Central memory CD8-positive, alpha-beta T cell (primary cell): ENCODE measurements around the gene SSBP2.
"Not testable (repeated sequence)": the region's sequence is repeated elsewhere in the genome, so short reads cannot be mapped to it uniquely, and the experiment has no call there.

Source experiments
- ATAC-seq: fragments of 150-1000 bp; cut with Tn5 transposase; replicated peaks from 2 replicates; pipeline ENCODE4 v1.10.0; 2022; ENCODE audit warnings: mild to moderate bottlenecking, moderate FRiP score, moderate number of reproducible peaks; ENCODE audit not compliant: poor library complexity, severe bottlenecking; ENCODE audit errors: extremely low read depth
- DNase-seq, 2 donors: peaks; one replicate each; pipeline ENCODE4 v3.0.0; 2021; ENCODE audit warnings: low spot score in 2 of 2
- H3K27ac Mint-ChIP-seq: one replicate; pipeline ENCODE4 v1.8.0; 2022; ENCODE audit warnings: low read depth, mild to moderate bottlenecking, moderate library complexity, mixed read lengths
- H3K27me3 Mint-ChIP-seq: one replicate; pipeline ENCODE4 v1.8.0; 2022; ENCODE audit warnings: mixed read lengths
- H3K36me3 Mint-ChIP-seq: one replicate; pipeline ENCODE4 v1.8.0; 2022; ENCODE audit warnings: mild to moderate bottlenecking, moderate library complexity, mixed read lengths; ENCODE audit not compliant: insufficient read depth
- H3K4me1 Mint-ChIP-seq: one replicate; pipeline ENCODE4 v1.8.0; 2022; ENCODE audit warnings: mixed read lengths
- H3K4me3 Mint-ChIP-seq: one replicate; pipeline ENCODE4 v1.8.0; 2022; ENCODE audit warnings: mild to moderate bottlenecking, moderate library complexity, mixed read lengths
- H3K9me3 Mint-ChIP-seq: one replicate; pipeline ENCODE4 v1.8.0; 2022; ENCODE audit warnings: mixed read lengths

SSBP2 gene

GRCh38 chr5:81679885-81680284, 71.0 kb downstream of the SSBP2 start:
- H3K36me3 Mint-ChIP-seq: peaks cover 2% of the 10 kb centered on the region
- DNase-seq: no peak
- no peak for ATAC-seq

GRCh38 chr5:81675420-81675819, 75.5 kb downstream of the SSBP2 start:
- ATAC-seq: no peak
- no peak for DNase-seq
- Mint-ChIP-seq H3K27me3 (no peaks in the 10 kb centered on the region), H3K4me3 (no peak overlapping the region), H3K9me3 (no peaks in the 10 kb centered on the region), H3K27ac (no peak overlapping the region), H3K4me1 (peaks cover 11% of the 10 kb centered on the region), H3K36me3 (no peaks in the 10 kb centered on the region)

More at GRCh38 chr5:81679885-81680284, 71.0 kb downstream of the SSBP2 start:
- H3K27me3 Mint-ChIP-seq: no peaks in the 10 kb centered on the region
- H3K9me3 Mint-ChIP-seq: no peaks in the 10 kb centered on the region
- no peak overlapping the region for H3K27ac Mint-ChIP-seq
- no peak overlapping the region for H3K4me3 Mint-ChIP-seq
- peaks cover 21% of the 10 kb centered on the region for H3K4me1 Mint-ChIP-seq

- Mint-ChIP-seq H3K27me3 (no peaks in the 10 kb centered on the region), H3K9me3 (peaks cover under 1% of the 10 kb centered on the region), H3K27ac (no peak overlapping the region)
Measured at GRCh38 chr5:81665795-81666194, 85.1 kb downstream of the SSBP2 start.

GRCh38 chr5:81660624-81661023, 90.3 kb downstream of the SSBP2 start:
- H3K9me3 Mint-ChIP-seq, ATAC-seq, H3K27ac Mint-ChIP-seq, H3K27me3 Mint-ChIP-seq, H3K4me3 Mint-ChIP-seq, DNase-seq, H3K36me3 Mint-ChIP-seq: not testable (repeated sequence)
- H3K4me1 Mint-ChIP-seq: peaks cover 11% of the 10 kb centered on the region

More at GRCh38 chr5:81665795-81666194, 85.1 kb downstream of the SSBP2 start:
- no peak for DNase-seq
- ATAC-seq: no peak
- Mint-ChIP-seq H3K4me3 (no peak overlapping the region), H3K36me3 (peaks cover 3% of the 10 kb centered on the region), H3K4me1 (peaks cover 9% of the 10 kb centered on the region)

GRCh38 chr5:81657386-81657785, 93.5 kb downstream of the SSBP2 start:
- Mint-ChIP-seq H3K4me3 (no peak overlapping the region), H3K27me3 (no peaks in the 10 kb centered on the region), H3K27ac (no peak overlapping the region), H3K36me3 (no peaks in the 10 kb centered on the region), H3K4me1 (peaks cover 17% of the 10 kb centered on the region), H3K9me3 (peaks cover 4% of the 10 kb centered on the region)
- no peak for DNase-seq
- ATAC-seq: no peak

GRCh38 chr5:81656783-81657182, 94.1 kb downstream of the SSBP2 start:
- Mint-ChIP-seq H3K27me3 (no peaks in the 10 kb centered on the region), H3K9me3 (peaks cover 4% of the 10 kb centered on the region), H3K36me3 (no peaks in the 10 kb centered on the region), H3K27ac (no peak overlapping the region), H3K4me3 (no peak overlapping the region), H3K4me1 (peaks cover 19% of the 10 kb centered on the region)
- DNase-seq: no peak
- ATAC-seq: no peak

- no peaks in the 10 kb centered on the region for H3K9me3 Mint-ChIP-seq
- no peak overlapping the region for H3K27ac Mint-ChIP-seq
- peaks cover 15% of the 10 kb centered on the region for H3K4me1 Mint-ChIP-seq
- ATAC-seq (no peak), DNase-seq (no peak)
- no peak overlapping the region for H3K4me3 Mint-ChIP-seq
- H3K27me3 Mint-ChIP-seq: no peaks in the 10 kb centered on the region
- peaks cover 1% of the 10 kb centered on the region for H3K36me3 Mint-ChIP-seq
Measured at GRCh38 chr5:81650987-81651386, 99.9 kb downstream of the SSBP2 start.

GRCh38 chr5:81646469-81646995, 104.4 kb downstream of the SSBP2 start:
- H3K27me3 Mint-ChIP-seq: no peaks in the 10 kb centered on the region
- peaks cover 1% of the 10 kb centered on the region for H3K36me3 Mint-ChIP-seq
- H3K9me3 Mint-ChIP-seq: no peaks in the 10 kb centered on the region

GRCh38 chr5:81642210-81642609, 108.7 kb downstream of the SSBP2 start:
- Mint-ChIP-seq H3K27me3 (no peaks in the 10 kb centered on the region), H3K27ac (no peak overlapping the region), H3K9me3 (no peaks in the 10 kb centered on the region), H3K4me1 (peaks cover 4% of the 10 kb centered on the region), H3K36me3 (no peaks in the 10 kb centered on the region), H3K4me3 (no peak overlapping the region)
- DNase-seq: no peak
- ATAC-seq: no peak

More at GRCh38 chr5:81646469-81646995, 104.4 kb downstream of the SSBP2 start:
- Mint-ChIP-seq H3K27ac (no peak overlapping the region), H3K4me3 (no peak overlapping the region), H3K4me1 (peaks cover 6% of the 10 kb centered on the region)
- DNase-seq (no peak), ATAC-seq (no peak)

GRCh38 chr5:81639556-81639955, 111.3 kb downstream of the SSBP2 start:
- Mint-ChIP-seq H3K4me1 (peaks cover 4% of the 10 kb centered on the region), H3K27ac (no peak overlapping the region), H3K36me3 (no peaks in the 10 kb centered on the region), H3K9me3 (no peaks in the 10 kb centered on the region), H3K27me3 (no peaks in the 10 kb centered on the region), H3K4me3 (no peak overlapping the region)
- no peak for DNase-seq
- no peak for ATAC-seq

- Mint-ChIP-seq H3K4me1 (peaks cover 4% of the 10 kb centered on the region), H3K36me3 (no peaks in the 10 kb centered on the region), H3K4me3 (no peak overlapping the region), H3K27me3 (no peaks in the 10 kb centered on the region), H3K9me3 (no peaks in the 10 kb centered on the region), H3K27ac (no peak overlapping the region)
- DNase-seq (no peak), ATAC-seq (no peak)
Measured at GRCh38 chr5:81638471-81638870, 112.4 kb downstream of the SSBP2 start.

GRCh38 chr5:81633891-81634290, 117.0 kb downstream of the SSBP2 start:
- H3K27ac Mint-ChIP-seq: no peak overlapping the region
- H3K36me3 Mint-ChIP-seq: no peaks in the 10 kb centered on the region
- H3K4me1 Mint-ChIP-seq: no peaks in the 10 kb centered on the region
- H3K27me3 Mint-ChIP-seq: no peaks in the 10 kb centered on the region
- ATAC-seq (no peak), DNase-seq (no peak)
- no peak overlapping the region for H3K4me3 Mint-ChIP-seq
- no peaks in the 10 kb centered on the region for H3K9me3 Mint-ChIP-seq

- DNase-seq (no peak), ATAC-seq (no peak)
- Mint-ChIP-seq H3K27me3 (no peaks in the 10 kb centered on the region), H3K36me3 (no peaks in the 10 kb centered on the region), H3K27ac (no peak overlapping the region), H3K4me3 (no peak overlapping the region), H3K4me1 (no peaks in the 10 kb centered on the region), H3K9me3 (no peaks in the 10 kb centered on the region)
Measured at GRCh38 chr5:81633471-81633870, 117.4 kb downstream of the SSBP2 start.
